NCI-H2081 treated with DMSO at 0.1 percent for 48 hours (cell line): Measurements from ENCODE around the gene GLRA2.
A peak's percentile ranks its signal among the peaks of the same experiment; 100 is the strongest.

Experiments used
- DNase-seq: peaks from one replicate; lab custom pipeline; 2025; lab: John Stamatoyannopoulos, UW

GLRA2 gene

DNA sequence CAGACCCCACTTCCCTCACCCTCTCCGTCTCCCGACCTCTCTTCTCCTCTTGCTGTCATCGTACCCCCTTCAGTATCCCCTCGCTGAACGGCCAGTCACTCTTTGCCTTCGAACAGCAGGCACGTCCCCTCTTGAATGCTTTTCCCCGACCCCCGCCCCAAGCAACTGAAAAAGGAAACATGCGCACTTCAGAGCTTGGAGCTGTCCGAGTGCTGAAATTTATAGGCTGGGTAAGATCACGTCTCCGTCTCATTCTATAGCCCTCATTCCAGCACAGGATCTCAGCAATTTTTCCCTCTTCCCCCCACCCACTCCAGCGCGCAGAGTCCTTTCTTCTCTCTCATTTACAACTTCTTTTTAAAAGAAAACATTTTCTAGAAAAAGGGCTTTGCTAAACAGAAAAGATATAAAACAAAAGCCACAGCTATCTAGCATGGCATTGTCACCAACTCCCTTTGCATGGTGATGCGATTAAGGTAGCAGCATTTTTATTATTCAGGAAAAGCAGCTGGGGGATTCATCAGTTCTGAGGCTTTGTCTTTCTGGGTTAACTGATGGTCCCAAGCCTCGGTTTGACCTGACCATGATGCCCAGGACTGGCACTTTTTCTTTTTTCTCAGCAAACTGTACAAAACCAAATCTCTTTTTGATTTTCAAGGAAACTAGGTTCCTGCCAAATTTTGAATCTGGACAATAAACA is at the start of gene GLRA2:
Gene GLRA2 (plus strand): TSS at position 247 of the 700 bp plus-strand sequence. CDS start 522 bp downstream, outside the sequence.
- DNase-seq = no peak

DNA sequence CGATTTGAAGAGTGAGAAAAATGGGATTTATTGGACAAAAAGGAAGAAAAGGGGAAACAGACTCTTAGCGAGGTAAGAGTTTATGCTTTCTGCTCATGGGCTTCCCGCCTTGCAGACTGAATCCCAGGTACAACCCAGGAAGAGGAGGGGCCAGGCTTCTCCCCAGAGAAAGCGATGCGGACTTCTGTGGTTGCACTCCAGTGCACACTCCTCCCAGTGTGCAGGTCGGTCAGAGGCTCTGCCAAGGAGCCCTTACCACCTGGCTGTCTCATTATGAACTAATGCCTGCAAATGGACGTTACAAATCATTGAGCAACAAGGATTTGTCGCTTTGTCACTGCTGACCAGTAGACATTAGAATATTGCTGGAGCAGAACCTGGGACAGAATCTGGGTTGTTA is 39.9 kb upstream of the GLRA2 start:
- no peak for DNase-seq

DNA sequence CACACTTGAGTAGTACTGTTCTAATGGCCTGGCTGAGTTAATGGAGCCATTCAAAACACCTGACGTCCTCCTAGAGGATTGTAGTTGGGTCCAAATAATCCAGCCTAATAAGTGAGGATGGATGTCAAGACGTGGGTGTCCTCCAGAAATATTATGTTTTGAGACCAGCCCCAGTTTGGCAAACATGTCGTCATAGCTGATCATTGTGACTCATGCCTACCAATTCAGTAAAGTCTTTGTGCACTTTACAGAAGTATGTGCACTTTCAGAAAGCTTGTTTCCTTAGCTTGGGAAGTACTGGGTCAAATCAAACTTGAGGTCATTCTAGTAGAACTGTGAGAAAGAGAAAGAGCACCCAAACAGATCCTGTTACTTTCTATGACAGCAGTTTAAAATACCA is 37.6 kb upstream of the GLRA2 start:
- no peak for DNase-seq

DNA sequence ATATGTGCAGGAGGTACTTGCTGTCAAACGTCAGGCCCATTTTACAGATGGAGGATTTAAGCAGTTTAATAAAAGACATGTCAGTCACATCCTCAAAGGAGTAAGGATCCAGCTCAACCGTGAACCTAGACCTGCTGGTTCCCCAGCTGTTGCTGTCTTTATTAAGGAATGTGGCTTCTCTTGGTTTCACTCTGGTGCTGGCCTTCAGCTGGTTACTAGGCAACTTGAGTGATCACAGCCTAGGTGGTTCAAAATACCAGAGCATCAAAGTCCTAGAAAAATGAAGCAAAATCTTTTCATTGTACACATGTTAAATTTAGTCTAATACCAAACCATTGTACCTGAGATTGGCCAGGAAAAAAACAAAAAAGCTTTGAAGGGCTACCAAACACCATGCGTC is 32.7 kb upstream of the GLRA2 start:
- no peak for DNase-seq

DNA sequence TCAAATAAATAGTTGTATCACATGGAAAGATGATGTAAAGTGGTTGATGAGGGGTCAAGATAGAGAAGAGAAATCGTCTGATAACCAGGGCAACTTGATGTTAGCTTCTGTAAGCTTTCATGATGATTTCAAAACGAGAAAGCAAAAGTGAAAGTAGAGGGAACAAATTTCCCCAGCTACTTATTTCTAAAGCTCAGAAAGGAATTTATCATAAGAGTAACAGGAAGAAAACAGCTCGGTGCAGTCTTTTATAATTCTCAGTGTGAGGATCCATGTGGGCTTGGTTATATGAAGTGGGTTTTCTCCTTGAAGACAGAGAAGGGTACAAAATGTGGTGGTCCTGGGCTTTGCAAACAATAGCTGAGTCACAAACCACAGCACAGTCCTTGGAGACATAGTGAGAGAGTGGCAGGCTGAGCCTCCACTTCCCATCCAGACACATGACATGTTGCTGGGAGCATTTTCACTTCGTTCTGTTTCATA is 32.1 kb upstream of the GLRA2 start:
- DNase-seq = no peak

DNA sequence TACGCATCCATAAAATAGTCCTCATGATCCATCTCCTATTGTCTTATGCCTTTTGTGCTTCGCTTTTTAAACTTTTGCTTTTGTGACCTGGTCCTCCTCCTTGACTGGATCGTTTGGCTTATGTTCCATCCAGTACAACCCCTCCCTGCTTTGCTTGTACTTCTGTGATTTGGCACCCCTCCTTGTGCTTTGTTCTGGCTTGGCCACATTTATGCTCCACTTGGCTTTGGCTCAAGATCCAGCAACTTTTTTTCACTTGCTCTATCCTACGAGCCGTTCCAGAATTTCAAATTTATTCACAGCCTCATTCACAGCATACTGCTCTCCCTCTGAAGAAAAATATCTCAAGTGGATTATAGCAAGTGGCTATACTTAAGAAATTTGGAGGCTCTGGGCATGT is 28.0 kb upstream of the GLRA2 start:
- DNase-seq = no peak

DNA sequence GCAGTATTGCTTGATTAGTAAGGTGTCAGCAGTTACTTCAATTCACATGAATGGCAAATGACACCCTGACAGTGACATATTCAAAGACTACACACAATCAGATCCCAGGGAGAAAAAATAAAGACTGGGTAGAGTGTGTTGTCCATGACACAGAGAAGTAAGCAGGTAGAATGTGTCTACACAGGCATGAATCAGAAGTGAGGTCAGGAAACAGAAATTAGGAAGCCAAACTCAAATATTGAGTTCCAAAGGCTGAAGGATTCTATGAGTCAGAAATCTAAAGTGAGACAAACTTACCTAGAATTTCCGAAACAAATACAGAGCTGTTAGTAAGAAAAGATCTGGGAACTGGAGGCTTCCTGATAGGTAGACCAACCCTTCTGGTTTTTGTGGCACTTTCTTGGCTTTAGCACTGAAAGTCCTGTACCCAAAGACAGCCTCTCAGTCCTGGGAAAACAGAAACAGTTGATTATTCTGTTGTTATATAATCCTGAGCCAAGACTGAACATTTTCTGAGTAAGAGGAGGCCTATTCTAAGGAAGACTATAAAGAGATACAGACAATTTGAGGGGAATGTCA is 24.3 kb upstream of the GLRA2 start:
- no peak for DNase-seq

DNA sequence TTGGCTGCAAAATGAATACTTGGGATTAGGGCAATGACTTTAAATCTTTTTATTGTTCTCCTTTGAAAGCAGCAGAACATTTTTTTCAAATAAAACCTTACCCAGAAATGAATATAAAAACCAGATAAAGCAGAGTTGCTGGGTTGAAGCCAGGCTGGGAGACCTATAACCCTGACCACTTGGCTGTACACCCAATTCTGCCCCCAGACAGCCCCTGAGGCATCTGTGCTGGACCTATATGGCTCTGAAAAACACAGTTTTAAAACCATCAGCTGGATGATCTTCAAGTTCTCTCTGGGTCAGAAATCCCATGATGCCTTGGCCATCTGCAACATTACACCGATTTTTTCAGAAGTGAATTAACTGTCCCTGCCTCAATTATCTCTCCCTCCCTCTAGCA is 23.7 kb upstream of the GLRA2 start:
- no peak for DNase-seq

DNA sequence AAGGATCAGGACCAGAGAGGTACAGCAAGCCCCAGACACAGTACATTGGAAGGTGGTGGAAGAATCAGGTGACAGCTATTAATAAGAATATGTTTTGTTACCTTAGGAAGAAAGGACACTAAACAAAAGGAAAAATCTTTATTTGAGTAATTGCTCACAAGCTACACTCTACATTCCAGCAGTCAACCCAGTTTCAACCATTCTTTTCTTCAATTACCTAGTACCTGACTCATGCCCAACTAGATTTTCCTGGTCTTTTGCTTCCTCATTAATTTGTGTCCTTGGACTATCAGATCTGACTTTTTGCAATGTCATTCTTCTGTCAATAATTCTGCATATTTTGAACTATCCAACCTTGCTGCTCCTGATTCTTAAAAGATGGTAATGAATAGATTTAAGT is 22.5 kb upstream of the GLRA2 start:
- no peak for DNase-seq

DNA sequence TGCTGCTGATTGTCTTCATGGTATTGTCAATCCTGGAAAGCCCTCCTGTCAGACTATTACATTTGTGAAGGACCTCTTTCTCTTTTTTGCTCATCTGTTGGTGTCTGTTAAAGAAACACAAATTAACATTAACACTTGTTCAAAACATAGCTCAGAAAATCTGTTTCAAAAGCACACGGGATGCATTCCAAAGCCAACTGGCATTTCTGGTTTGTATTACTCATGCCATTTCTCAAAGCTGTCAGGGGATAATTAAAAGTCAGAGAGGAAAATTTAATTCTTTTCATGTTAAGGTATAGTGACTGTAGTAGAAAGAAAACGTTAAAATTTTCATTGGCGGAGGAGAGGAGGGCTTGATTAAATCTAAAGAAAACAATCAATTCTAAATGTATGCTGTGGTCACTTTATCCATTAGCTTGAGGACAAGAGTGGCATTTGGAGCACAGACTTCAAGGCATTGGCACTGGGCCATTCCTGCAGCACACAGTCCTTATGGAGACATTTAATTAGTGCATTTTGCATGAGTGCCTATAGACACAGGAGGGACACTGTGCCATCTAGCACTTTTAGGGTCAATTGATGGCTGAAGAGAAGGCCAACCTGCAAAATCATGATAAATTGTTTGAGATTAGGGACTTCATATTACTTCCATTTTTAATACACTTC is 21.2 kb upstream of the GLRA2 start:
- DNase-seq = no peak

DNA sequence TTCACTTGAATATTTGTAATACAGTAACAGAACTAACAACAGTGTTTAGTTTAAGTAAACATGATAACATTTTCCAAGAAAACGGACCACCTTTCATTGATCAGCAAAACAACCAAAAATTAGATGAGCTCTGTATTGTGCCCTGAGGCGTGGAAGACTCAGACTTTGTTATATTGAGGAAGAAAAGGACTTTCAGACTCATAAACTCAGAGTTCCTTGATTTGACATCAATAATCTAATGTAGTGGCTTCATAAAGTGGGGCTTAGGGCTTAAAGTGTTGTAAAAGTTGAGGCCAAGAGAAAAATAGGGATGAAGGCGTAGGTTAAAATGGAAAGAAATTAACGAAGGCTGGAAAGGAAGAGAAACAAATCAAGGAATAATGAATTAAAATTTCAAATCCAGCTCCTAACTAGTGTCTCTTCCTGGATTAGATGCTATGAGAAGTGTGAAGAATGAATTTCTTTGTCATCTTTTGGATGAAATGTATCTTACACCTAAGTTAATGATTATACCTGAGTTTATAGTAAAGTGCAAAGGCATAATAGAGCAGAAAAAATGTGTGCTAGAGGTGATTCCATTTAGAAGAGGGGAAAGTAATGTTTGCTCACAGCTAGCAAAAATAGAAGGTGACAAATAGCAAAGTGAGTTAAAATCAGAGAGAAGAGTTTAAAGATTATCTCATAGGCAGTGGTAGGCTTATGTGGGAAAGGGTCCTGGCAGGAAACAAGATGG is 19.8 kb upstream of the GLRA2 start:
- no peak for DNase-seq

DNA sequence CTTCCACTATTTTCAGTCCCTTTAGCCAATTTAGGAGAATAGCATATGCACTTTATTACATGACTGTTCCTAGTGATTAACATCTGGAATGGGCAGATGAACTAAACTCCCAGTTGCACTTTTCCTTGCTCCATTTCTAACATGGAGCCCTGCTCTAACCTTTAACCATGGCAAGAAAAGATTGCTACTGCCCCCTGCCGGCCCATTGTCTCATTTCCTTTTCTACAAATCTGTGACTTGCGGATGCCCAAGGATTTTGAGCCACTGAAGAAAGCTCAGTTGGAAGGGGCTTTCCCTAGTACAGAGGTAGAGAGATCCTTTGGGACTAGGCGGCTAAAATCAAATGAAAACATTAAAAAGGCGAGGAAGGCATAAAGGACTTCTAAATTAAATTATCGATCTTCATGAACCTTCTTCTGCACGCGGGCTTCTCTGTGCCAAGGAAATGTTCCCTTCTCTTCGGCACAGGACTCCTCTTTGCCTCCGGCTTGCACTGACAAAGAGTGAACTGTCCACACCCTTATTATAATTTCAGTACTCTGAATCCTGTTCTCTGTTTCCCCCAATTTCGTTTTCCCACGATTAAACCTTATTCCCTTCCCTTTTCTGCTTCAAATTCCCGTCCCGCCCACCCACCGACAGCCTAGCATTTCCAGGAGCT is 577 bp upstream of the GLRA2 start:
- DNase-seq = peak; percentile 10

DNA sequence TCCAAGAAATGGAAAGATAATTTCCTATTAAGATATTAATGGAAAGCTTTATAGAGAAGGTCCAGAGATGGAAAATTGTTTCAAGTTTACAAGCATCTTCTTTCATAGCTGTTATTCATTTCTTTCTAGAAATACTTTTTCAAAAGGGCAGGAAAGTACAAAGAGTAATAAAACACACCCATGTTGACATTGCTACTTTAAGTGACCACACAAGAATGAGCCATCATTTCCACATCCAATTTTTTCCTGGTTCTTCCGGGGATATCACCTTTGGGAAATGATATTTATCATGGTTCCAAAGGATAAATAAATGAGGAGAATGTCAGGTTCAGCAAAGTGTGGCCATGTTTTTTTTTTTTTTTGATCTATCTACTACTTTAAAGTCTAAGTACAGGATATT is 4.5 kb downstream of the GLRA2 start:
- no peak for DNase-seq

DNA sequence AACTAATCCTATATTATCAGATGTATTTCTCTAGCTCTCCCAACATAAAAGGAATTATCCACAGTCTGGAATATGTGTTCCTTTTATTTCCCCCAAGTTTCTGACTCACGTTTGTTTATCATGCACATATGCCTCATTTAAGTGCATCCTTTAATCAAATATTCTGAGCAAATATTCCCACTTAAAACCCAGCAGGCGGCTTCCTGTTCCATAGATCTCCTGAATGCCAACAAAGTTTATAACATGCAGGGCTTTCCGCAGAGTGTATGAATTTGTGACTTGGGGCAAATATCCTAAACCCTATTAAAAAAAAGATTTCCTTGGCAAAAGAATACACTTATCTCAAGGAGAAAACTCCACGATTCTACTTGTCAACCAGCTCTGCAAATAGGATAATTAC is 16.9 kb downstream of the GLRA2 start:
- no peak for DNase-seq

DNA sequence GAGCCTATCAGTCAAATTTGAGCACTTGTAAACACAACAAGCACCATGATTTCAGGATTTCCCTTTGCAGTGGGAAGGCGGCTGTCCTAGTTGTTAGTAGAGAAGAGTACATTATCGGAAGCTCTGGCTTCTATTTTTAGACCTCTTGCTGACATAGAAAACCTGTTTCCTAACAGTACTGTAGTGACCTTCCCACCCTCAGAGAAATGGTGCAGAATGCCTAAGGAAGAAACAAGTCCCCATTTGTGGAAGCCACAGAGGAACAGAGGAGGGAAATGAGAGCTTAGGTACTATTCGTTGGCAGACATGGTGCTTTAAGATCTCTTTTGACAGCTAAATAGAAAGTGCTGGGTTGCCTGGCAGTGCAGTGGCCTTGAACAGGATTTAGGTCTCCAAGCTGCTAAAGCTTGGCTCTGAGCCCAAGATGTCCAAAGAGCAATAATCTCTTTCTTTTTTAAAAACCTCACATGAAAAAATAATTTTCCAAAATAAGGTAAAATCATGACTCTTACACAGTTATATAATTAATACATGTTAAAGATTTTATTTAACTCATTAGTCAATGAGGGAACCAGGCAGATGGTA is 24.9 kb downstream of the GLRA2 start:
- DNase-seq = no peak

DNA sequence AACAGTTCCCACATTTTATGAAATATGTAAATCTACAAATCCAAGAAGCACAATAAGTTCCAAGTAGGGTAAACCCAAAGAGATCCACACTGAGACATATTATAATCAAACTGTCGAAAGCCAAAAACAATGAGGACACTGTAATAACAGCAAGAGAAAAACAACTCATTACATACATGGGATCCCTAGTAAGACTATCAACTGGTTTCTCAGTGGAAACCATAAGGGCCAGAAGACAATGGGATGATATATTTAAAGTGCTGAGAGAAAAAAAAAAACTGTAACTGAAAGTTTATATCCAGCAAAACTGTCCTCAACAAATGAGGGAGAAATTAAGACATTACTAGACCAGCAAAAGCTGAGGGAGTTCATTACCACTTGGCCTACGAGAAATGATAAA is 34.7 kb downstream of the GLRA2 start:
- no peak for DNase-seq

DNA sequence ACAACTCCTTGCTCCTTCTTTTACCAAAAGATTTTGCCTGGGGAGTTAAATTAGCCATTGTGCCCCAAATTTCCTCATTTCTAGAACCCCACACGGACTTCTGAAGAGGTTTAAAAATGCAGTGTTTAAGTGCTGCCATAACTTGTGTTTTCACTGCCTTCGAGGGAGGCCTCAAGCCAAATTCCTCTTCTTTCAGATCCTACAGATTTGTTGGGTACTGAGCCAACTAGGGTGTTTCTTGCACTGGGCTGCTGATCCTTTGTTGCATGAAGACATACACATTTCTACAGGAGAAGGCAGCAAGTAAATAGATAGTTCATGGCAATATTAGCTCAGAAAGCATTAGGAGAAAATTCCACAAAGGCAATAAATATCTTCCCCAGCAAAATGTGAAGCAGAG is 43.8 kb downstream of the GLRA2 start:
- no peak for DNase-seq

DNA sequence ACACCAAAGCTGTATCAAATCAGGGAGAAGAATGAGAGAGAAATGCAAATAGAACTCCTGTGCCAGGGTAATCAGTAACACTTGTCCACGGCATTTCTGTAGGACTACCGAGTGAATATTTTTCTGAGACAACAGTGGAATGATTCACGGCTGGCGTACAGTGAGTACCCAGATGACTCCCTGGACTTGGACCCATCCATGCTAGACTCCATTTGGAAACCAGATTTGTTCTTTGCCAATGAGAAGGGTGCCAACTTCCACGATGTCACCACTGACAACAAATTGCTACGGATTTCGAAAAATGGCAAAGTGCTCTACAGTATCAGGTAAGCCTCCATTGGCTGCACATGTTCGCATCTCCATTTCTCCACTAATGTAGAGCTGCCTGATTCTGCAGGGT is 51.7 kb downstream of the GLRA2 start:
- DNase-seq = no peak

DNA sequence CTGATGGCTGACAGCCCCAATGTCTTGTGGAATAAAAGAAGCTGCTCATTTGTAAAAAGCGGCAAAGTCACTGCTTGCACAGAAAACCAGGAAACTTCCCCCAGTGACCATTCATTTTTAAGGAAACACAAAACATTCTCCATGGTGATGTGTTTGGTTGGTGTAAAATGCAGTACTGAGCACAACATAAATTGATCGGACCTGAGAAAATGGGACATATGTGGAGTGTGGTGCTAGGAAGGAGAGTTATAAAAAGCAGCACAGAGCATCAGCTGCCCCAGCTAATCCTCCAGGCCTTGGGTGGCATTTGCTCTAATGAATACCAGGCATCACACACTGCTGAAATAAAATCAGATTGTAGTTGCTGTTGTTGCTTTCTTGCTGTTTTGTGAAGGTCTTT is 55.2 kb downstream of the GLRA2 start:
- DNase-seq = no peak

DNA sequence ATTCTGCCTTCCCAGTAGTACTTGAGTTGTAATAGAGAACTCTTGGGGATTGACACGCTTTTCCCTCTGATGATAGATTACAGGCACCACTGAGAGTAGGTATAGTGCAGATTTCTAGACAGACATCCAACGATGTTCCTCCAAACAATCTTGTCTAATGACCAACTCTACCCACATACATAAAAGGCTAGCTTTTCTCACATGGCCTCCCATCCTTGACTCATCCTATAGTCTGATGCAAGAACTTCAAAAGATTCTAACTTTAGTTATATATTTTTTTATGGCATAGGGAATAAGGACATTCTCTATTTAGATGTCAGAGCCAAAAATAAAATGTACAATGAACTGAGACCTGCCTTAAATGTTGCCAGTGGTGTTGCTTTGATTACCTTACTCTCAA is 60.9 kb downstream of the GLRA2 start:
- no peak for DNase-seq

DNA sequence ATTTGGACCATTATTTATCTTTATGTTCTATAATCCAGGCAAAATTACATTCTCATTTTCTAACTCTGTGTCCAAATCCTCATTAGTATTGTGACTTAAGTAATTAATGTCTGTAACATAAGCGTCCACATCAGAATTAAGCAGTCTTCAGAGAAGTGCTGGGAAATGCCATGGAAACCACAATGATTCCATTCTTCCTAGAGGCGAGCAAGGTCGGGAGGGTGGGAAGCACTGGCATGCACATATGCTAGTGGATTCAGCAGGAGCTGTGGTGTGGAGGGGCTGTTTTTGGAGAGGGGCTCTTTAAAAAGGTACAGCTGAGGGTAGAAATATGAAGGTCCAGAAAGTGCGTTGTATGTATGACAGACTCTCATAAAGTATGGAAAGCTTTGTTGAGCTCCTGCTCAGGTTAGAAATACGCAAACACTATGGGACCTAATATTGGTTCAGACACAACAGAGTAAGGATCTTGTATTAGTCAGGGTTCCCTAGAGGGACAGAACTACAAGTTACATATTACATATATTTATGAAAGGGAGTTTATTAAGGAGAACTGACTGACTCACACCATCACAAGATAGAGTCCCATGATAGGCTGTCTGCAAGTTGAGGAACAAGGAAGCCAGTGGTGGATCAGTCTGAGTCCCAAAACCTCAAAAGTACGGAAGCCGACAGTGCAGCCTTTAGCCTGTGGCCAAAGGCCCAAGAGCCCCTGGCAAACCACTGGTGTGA is 61.5 kb downstream of the GLRA2 start:
- DNase-seq = no peak
